Activated T-helper 2 cell treated with anti-CD3 and anti-CD28 coated beads, Interferon-gamma antibody, Interleukin-2, Interleukin-4, amounts not matched to agents 10 μg/mL and 5 μg/mL and 100 μg/mL, durations not matched to agents 14 hours and 24 hours and 36 hours (primary cell): ENCODE measurements around the gene SAA1. TPM values are rescaled to one million over a fixed set of nuclear protein-coding genes. Genes with fewer than 3 reads are reported as not detected.

Experiments used
- total RNA-seq: library from RNA; stranded (reverse); gene quantifications from 2 replicates; pipeline ENCODE4 v1.2.3, GENCODE V29; 2022

SAA1 gene
- total RNA-seq, 1 donor from 2014 or later: not detected

Other genes with a start within 250 kb of the SAA1 start
- gene TPH1, start 220.0 kb upstream of the SAA1 start, total RNA-seq: 0.34 and 0.60 TPM in 2 replicates
- gene SAAL1, start 160.2 kb upstream of the SAA1 start, total RNA-seq: 37.8 and 44.1 TPM in 2 replicates
- not detected in 2 replicates for gene MRGPRX3, start 133.7 kb upstream of the SAA1 start, total RNA-seq
- not detected in 2 replicates for gene MRGPRX4, start 93.4 kb upstream of the SAA1 start, total RNA-seq
- gene SAA4, start 29.5 kb upstream of the SAA1 start, total RNA-seq: not detected in 2 replicates
- gene SAA2, start 17.6 kb upstream of the SAA1 start, total RNA-seq: not detected in 2 replicates
- gene HPS5, start 55.9 kb downstream of the SAA1 start, total RNA-seq: 33.3 and 34.2 TPM in 2 replicates
- gene GTF2H1, start 56.3 kb downstream of the SAA1 start, total RNA-seq: 51.4 and 54.3 TPM in 2 replicates
- 1,864 and 1,905 TPM in 2 replicates for gene LDHA, start 128.3 kb downstream of the SAA1 start, total RNA-seq
- gene LDHC, start 146.1 kb downstream of the SAA1 start, total RNA-seq: not detected in 2 replicates
- not detected in 2 replicates for gene LDHAL6A, start 189.6 kb downstream of the SAA1 start, total RNA-seq